HG02870 (cell line): ENCODE data around the gene PARVB.

Source experiments
- ATAC-seq: cut with Tn5 transposase; IDR thresholded peaks from one replicate; pipeline ENCODE4 v1.9.1; 2021; ENCODE audit warnings: mild to moderate bottlenecking, moderate library complexity; ENCODE audit not compliant: unreplicated experiment

The PARVB gene

DNA sequence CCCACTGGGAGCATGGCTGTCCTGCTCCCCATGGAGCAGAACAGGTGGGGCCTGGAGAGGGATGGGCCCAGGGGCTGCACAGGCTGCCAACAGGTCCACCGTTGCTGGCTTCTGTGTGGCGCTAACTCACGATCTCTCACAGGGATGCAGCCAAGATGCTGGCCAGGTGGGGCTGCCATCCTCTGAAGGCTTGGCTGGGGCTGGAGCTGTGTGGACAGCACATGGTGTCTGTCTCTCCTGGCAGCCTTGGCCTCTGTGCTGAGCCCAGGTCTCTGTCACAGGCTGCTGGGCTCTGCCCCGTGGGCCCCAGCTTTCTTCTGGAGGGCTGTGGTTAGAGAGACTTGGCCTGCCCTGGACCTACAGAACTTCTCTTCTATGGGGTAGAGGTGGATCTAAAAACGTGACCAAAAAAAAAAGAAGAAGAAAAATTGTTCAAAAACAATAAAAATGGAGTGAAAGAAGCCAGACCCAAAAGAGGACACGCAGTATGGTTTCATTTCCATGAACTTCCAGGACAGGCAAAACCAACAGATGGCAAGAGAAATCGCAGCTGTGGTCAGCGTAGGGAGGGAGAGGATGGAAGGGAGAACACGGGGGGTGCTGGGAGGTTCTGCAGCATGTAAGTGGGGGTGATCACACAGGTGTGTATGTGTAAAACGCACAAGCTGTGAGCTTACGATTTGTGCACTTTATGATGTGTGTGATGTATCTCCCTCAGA lies 168.9 kb downstream of the PARVB start:
- ATAC-seq, result no peak

- ATAC-seq, result no peak
Observed at GRCh38 chr22:44193535-44193891, 169.4 kb downstream of the PARVB start.

DNA sequence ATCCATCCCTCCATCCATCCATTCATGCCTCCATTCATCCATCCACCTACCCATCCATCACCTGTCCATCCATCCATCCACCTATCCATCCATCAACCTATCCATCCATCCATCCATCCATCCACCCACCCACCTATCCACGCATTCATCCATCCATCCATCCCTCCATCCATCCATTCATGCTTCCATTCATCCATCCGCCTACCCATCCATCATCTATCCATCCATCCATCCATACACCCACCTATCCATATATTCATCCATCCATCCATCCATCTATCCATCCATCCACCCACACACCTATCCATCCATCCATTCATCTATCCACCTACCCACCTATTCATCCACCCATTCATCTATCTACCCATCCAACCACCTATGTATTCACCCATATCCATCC lies 170.5 kb downstream of the PARVB start:
- ATAC-seq, result no peak

- ATAC-seq, result no peak
Observed at GRCh38 chr22:44195189-44195871, 171.2 kb downstream of the PARVB start.

GRCh38 chr22:44196241-44196640 lies 172.1 kb downstream of the PARVB start:
- ATAC-seq, result no peak

DNA sequence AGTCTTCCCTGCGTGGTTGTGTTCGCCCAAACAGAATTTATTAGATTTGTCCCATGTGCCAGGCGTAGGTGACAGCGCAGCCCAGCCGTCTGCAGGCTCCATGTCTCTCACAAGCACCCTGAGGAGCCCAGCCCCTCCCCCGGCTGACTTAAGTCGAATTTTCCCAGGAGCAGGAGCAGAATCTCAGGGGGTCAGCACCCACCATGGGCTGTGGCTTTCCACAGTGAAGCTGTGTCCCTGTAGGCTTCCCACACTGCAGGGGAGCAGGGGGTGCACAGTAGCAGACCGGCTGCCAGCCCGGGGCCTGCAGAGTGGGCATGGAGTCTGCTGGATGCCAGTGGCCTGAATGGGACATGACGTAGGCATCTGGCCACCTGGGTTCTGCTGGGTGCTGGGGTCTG lies 172.6 kb downstream of the PARVB start:
- ATAC-seq, result no peak

GRCh38 chr22:44197271-44197670 lies 173.2 kb downstream of the PARVB start:
- no peak for ATAC-seq

DNA sequence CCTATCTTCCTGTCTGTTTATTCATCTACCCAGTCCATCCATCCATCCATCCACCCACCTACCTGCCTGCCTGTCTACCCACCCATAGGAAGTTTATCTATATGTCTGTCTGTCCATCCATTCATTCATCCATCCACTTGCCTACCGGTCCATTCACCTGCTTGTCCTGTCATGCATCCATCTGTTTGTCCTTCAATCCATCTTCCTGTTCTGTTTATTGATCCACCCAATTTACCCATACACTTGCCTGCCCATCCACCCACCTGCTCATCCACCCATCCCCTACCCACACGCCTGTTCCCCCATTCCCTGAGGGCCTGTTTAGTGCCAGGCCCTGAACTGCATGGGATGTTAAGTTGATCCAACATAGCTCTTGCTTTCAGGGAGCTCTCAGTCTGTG lies 175.1 kb downstream of the PARVB start:
- no peak for ATAC-seq

GRCh38 chr22:44199866-44200265 lies 175.8 kb downstream of the PARVB start:
- ATAC-seq, result no peak

GRCh38 chr22:44200451-44200850 lies 176.3 kb downstream of the PARVB start:
- ATAC-seq, result no peak

DNA sequence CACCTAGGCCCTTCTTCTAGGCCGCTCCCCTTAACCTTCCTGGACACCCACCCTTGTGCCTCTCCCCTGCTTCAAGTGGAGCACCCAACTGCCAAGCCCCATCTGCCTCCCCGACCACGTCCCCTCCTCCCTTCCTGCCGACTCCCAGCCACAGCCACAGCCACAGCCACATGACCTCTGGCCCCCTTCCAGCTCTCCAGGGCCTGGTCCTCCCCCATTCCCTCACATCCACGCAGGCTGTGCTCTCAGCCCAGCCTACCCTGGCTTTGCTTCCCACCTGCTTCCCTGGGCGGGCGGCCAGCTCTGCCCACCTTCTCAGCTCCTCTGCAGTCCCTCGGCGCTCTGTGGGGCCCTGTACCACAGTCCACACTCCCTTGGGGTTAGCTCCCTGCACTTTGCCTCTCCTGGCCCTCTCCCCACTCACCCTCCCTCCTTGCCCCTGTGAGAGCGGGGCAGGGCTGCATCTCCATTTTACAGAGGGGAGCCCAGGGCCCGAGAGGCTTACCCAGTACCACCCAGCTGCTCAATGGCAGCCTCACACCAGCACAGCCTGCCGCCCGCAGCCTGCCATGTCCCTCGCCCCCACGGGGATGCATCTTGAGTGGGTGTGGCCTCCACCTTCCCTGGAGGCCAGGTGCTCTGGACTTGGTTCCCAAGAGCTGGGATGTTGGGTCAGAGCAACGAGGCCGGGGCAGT lies 176.9 kb downstream of the PARVB start:
- ATAC-seq, result no peak

DNA sequence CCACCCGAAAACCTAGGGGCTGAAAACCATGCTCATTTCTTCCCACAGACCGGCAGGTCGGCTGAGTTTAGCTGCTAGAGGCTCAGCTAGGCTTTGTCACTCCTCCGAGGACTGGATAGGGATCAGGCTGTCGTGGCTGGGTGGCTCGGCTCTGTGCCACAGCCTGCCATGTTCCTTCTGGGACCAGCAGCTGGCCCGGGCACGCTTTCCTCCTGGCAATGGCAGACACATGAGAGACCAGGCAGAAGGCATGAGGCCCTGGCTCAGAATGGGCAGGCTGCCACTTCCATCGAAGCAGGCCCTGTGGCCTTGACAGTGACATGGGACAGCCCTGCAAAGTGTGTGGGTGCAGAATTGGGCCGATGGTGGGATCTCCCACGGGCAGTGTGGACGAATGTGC lies 177.6 kb downstream of the PARVB start:
- ATAC-seq, result no peak

- no peak for ATAC-seq
Observed at GRCh38 chr22:44202261-44202789, 178.2 kb downstream of the PARVB start.

DNA sequence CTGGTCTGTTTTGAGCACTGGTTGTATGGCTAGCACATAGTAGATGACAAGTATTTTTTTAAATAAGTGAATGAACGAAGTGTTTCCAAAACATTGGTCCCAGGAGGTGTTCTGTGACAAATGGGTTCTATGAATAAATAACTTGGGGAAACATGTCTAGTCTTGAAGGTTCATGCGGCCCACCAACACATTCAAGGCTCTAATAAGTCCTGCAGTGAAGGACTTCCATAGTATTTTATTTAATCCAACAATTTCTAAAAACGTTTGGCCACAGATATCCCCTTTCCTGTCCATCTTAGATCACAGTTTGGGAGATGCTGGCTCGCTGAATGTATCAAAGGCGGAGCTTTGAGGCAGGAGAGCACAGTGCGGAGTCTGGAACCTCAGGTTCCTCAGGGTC lies 179.1 kb downstream of the PARVB start:
- no peak for ATAC-seq

DNA sequence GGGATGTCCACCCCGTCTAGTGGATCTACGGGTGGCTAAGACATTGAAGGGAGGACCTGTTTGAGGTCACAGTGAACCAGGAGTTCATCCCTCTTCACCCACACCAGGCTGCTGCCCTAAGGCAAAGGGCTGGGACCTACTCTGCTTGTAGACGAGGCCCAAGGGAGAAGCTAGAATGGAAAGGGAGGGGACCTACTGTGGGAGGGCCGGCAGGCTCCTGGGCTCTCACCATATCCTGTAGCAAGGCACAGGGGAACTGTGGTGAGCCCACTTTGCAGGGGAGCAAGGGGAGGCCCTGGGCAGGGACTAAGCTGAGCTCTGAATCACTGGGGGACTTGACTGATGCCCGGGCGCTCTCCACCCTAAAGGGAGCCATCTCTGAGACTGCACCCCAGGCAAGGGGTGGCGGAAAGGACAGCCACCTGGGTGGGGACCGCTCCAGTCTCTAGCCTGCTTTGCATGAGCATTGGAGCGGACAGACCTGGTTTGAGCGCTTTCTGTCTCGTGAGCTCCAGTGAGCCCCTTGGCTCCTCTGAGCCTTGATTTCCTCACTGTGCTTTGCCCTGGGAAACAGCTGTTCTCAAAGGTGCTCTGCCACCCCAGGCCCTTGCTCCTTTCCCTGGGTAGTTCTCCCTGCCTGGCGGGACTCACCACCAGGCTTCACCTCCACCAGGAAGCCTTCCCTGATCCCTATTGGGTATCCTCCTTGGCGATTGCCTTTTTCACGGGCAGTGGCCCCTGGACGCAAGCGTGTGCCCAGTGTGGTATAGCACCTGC lies 180.8 kb downstream of the PARVB start:
- no peak for ATAC-seq

DNA sequence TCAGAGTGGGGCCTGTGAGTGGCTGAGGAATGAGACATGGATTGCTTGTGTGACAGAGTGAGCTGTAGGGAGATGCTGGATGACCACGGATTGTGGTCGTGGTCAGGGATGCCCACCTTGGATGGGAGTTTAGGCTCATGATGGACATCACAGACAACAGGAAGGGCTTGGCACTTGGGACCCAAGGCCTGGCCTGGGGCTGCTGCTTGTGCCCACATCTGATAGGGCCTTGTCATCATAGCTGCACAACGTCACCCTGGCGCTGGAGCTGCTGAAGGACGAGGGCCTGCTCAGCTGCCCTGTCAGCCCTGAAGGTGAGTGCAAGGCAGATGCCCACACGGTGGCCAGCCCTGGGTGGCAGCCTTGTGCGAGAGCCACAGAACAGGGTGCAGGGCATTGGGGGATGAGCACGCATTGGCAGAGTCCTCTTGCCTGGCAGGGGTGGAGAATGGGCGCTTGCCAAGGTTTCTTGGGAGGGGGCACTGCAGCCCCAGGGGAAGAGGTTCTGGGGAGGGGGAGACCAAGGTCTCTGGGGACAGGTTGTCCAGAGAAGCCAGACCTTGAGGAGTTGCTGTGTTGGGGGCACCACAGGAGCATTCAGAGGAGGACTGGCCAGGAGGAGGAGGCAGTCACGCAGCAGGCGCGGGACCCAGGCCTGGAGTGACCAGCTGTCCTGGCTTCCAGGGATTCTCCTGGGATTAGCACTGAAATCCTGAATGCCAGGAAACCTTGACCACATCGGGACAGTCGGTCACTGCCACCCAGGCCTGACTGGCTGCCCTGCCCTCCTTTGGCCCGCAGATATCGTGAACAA lies 181.6 kb downstream of the PARVB start:
- no peak for ATAC-seq

DNA sequence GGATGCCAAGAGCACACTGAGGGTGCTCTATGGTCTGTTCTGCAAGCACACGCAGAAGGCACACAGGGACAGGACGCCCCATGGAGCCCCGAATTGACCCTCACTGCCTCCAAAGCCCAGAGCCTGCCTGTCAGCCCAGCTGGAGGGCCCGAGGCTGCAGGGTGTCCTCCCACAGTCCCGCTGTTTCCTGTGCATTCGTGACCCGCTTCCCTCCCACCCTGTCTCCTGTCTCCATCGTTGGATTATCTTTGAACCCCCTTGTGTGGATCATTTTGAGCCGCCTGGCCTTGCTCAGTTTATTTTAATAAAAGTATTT lies 182.2 kb downstream of the PARVB start:
- ATAC-seq, result no peak

DNA sequence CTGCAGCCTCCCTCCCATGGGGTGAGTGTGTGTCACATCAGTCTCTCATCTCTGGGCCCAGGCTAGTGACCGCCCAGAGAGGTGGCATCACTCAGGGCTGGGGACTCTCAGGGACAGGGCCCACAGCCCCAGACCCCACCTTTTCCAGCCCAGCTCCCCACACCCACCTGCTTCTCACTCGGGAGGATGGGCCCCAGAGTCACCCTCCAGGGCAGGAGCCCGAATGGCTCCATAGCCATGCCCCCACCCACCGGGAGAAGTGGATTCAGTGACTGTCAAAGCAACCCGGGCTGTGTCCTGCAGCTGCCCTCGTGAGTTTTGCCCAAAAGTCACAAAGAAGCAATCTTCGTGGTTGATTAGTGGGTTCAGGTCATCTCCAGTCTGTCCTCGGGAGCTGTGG lies 182.6 kb downstream of the PARVB start:
- ATAC-seq, result no peak

DNA sequence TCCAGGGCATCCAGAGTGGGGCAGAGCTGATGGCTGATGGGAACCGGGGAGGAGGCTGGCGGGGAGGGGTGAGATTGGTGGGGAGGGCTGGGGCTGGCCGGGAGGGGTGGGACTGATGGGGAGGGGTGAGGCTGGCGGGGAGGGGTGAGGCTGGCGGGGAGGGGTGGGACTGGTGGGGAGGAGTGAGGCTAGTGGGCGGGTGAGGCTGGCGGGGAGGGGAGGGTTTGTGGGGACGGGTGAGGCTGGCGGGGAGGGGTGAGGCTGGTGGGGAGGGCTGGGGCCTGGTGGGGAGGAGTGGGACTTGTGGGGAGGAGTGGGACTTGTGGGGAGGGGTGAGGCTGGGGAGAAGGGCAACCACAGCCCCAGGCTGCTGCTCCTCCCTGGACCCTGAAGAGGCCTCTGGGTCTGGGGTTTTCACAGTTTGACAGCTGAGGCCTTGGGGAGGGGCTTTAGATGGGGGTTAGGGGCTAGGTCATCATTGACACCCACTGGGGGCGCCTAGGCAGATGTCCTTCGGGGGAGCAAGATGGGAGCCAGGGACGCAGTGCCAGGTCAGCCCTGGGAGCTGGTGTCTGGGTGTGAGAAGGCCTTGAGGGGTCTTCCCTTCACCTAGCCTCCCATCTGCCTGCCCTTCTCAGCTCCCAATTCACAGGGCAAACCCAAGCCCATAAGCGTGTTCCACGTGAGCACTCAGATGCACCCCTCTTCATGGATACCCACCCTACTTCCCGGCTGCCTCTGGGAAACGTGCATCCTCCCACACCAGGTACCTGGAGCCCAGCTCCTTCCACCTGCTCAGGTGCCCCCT lies 183.3 kb downstream of the PARVB start:
- no peak for ATAC-seq

- no peak for ATAC-seq
Observed at GRCh38 chr22:44207981-44208317, 183.8 kb downstream of the PARVB start.
